Measurements from ENCODE around the gene ERRFI1. TPM values are rescaled to one million over a fixed set of nuclear protein-coding genes. Genes with fewer than 3 reads are reported as not detected.

ERRFI1 gene
- total and polyA plus RNA-seq, 10 of the 15 experiments (the other 5 are each of a cell fraction or from before 2014, with no cell fraction given) = 0.90 to 6.5 (median 3.1) TPM

- TF ChIP-seq BCLAF1 (IDR thresholded peaks at IDR 0.05) (no peak), ASH2L (IDR thresholded peaks at IDR 0.05; ENCODE audit: borderline replicate concordance, low read depth) (no peak), SPI1 (IDR thresholded peaks at IDR 0.05; ENCODE audit: borderline replicate concordance, insufficient read depth, low read depth, low read length) (no peak), TARDBP (IDR thresholded peaks at IDR 0.05; ENCODE audit: borderline replicate concordance) (no peak), ZNF24 (IDR thresholded peaks at IDR 0.05) (no peak), MLLT1 (IDR thresholded peaks at IDR 0.05) (no peak), CHD2 (IDR thresholded peaks at IDR 0.05; ENCODE audit: borderline replicate concordance, low read depth, low read length) (no peak)
Measured at GRCh38 chr1:8002329-8002910, 23.7 kb downstream of the ERRFI1 start (continued).

GRCh38 chr1:7995437-7995836, 30.7 kb downstream of the ERRFI1 start:
- in situ Hi-C loops (cut with MboI) (no loop called here), intact Hi-C loops (cut with micrococcal nuclease; ENCODE audit: unreplicated experiment) (no loop called here)
- FAIRE-seq (no peak), DNase-seq (ENCODE audit: low read depth, low spot score) (no peak), ATAC-seq (no peak)
- H4K20me1 ChIP-seq (ENCODE audit: control insufficient read depth, insufficient read depth) = no peaks in the 10 kb centered on the region
- no peak overlapping the region for H3K27ac ChIP-seq (ENCODE audit: control insufficient read depth, insufficient read depth)
- H3K4me1 ChIP-seq (ENCODE audit: control insufficient read depth, insufficient read depth, low read length) = peaks cover 13% of the 10 kb centered on the region
- ChIA-PET SMC1A (ENCODE audit: uncharacterized antibody, unreplicated experiment) (no interaction called here), CTCF (interaction anchor here (1.0 kb wide), 1 partner anchor 12 kb away, joined by 3 read pairs; no protein-coding TSS in a partner anchor), RAD21 (ENCODE audit: unreplicated experiment) (no interaction called here), POLR2A (no interaction called here)
- no peak overlapping the region for H3K9ac ChIP-seq (ENCODE audit: control insufficient read depth, insufficient read depth, low read length)
- H3K79me2 ChIP-seq (ENCODE audit: control insufficient read depth, insufficient read depth, low read length) = no peaks in the 10 kb centered on the region
- H3K27me3 ChIP-seq (replicated peaks in 1 of 2; ENCODE audit: control insufficient read depth in 2 of 2, insufficient read depth in 2 of 2, low read length in 1 of 2) = no peaks in the 10 kb centered on the region
- H2AFZ ChIP-seq (ENCODE audit: control insufficient read depth, low read depth, low read length) = no peak overlapping the region
- H3K36me3 ChIP-seq (ENCODE audit: control insufficient read depth in 2 of 2, insufficient read depth in 2 of 2, low read length in 1 of 2) = no peaks in the 10 kb centered on the region; a peak in 2 of 4 replicates
- H3K4me2 ChIP-seq (ENCODE audit: control insufficient read depth, insufficient read depth) = no peak overlapping the region
- no TSS peak for BruUV-seq (replicated peaks)
- no peak overlapping the region for H3K4me3 ChIP-seq
- H3K9me3 ChIP-seq (replicated peaks; ENCODE audit: control insufficient read depth, insufficient read depth, low read length) = peaks cover 5% of the 10 kb centered on the region; the same call in 2 of the 3 replicates
- WGBS (ENCODE audit: insufficient coverage, insufficient replicate concordance, low lambda C conversion rate, missing lambda C conversion rate) = 98% methylated on average over 5 of the region's 5 CpGs
- TF ChIP-seq RAD21 (IDR thresholded peaks at IDR 0.05; ENCODE audit: insufficient read depth, low read depth, low read length) = no peak
- no peak for TF ChIP-seq SKIL (IDR thresholded peaks at IDR 0.05; ENCODE audit: low read depth, poor library complexity, severe bottlenecking)
- TF ChIP-seq CEBPZ (IDR thresholded peaks at IDR 0.05; ENCODE audit: low read depth, low read length) = no peak

All from GM12878 (cell line).